GM12891 (cell line): ENCODE results near the gene APOE.

Source experiments
- DNase-seq: peaks from one replicate; pipeline ENCODE4 v3.0.0; 2011; ENCODE audit warnings: low spot score; ENCODE audit not compliant: insufficient read length
- FAIRE-seq: peaks from 2 replicates; lab custom pipeline; 2011; peaks lifted over from hg19 to GRCh38; lab: Jason Lieb, UNC
- PAX5 ChIP-seq: IDR thresholded peaks from 2 replicates; pipeline ENCODE4 v1.6.1; 2011; ENCODE audit warnings: low read length, moderate library complexity, mild to moderate bottlenecking; ENCODE audit not compliant: insufficient read depth, severe bottlenecking
- POLR2A ChIP-seq: IDR thresholded peaks from 2 replicates; pipeline ENCODE4 v1.6.1; 2011; ENCODE audit warnings: low read depth, low read length, control low read depth
- POLR2AphosphoS5 ChIP-seq: IDR thresholded peaks from 2 replicates; pipeline ENCODE4 v1.6.1; 2011; ENCODE audit warnings: low read depth, low read length, control low read depth
- POU2F2 ChIP-seq: IDR thresholded peaks from 2 replicates; pipeline ENCODE4 v1.6.1; 2011; ENCODE audit warnings: low read depth, mild to moderate bottlenecking, control low read depth, low read length, moderate library complexity
- SPI1 ChIP-seq: IDR thresholded peaks from 2 replicates; pipeline ENCODE4 v1.6.1; 2011; ENCODE audit warnings: low read depth, low read length, control low read depth
- TAF1 ChIP-seq: IDR thresholded peaks from 2 replicates; pipeline ENCODE4 v1.6.1; 2011; ENCODE audit warnings: low read depth, low read length, control low read depth

APOE gene

DNA sequence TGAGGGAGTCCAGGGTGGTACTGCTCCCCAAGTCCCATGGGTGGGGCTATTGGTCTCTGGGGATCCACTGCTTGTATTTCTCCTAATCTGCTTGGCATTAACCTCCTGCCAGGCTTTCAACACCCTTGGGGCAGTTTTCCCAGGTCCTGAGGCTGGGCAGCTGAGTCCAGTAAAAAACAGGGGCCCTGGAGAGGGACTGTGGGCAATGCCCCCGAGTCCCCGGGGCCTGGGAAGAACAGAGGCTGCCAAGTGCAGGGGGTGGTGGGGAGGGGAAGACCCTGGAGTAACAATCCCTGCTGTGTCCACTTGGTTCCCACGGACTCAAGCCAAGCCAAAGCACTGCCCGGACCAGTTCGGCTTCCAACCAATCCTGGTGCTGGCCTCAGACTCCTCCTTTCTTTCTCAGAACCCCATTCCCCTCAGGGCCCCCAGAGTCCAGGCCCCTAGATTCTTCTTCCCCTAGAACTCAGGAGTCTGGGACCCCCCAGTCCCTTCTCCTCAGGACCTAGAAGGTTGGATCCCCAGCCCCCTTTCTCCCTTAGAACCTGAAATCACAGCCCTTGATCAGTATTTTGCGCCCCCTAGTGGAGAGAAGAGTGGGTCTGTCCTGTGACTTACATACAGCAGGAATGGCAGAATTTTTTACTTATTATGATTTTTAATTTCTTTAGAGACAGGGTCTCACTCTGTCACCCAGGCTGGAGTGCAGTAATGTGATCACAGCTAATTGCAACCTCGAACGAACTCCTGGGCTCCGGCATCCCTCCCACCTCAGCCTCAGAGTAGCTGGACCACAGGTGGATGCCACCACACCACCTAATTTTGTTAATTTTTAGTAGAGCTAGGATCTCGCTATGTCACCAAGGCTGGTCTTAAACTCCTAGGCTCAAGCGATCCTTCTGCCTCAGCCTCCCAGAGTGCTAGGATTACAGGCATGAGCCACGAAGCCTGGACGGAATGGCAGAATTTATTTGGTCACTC is 45.9 kb downstream of the APOE start:
- DNase-seq (peak; percentile 59), FAIRE-seq (no peak)
- TF ChIP-seq POLR2A (no peak), PAX5 (no peak), POU2F2 (no peak), POLR2AphosphoS5 (no peak), TAF1 (no peak), SPI1 (no peak)

DNA sequence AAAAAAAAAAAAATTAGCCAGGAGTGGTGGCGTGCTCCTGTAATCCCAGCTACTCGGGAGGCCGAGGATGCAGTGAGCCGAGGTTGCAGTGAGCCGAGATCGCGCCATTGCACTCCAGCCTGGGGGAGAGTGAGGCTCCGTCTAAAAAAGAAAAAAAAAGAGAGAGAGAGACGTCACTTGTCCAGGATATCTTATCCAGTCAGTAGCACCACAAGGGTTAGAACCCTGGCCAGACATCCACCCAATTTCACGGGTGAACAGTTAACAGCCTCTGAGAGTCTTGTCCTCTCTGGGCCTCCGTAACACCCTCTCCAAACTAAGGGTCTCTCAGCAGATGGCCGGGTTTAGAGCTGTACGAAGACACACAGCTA is 48.7 kb downstream of the APOE start:
- TF ChIP-seq PAX5 (no peak), POLR2A (no peak), POU2F2 (no peak), SPI1 (no peak), POLR2AphosphoS5 (no peak), TAF1 (no peak)
- no peak for FAIRE-seq
- no peak for DNase-seq

DNA sequence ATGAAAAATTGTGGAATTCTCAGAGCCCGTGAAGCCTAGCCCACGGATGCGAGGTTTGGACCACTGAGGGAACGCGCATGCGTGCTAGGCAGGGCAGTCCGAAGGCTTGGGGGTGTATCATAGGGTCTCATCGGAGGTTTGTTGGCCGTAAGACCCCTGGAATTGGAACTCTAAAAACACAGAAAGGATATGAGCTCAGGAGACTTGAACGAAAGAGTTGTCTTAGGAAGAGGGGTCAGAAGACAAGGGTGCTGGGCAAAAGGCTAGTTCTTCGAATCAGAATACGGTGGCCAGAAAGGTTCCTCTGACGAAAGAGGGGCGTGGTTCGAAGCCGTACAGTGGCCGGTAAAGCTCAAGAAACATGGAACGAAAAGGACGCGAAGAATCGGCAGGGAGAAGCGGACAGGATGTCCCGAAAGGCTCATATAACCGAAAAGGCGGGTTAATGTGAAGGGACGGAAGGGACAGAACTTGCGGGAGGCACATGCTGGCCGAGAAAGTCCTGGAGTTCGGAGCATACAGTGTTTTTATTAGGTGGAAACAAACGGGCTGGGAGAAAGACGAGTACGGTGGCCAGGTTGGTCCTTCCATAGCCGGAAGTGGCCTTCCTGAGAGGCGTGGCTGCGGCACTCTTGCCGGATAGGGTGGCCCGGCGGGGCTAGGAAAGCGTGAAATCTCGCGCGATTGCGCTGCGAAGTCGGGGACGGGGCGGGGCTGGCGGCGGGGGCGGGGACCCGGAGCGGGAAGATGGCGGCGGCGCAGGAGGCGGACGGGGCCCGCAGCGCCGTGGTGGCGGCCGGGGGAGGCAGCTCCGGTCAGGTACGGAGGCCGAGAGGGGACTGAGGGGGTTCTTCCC is 49.3 kb downstream of the APOE start, which contains the start of gene CLPTM1:
TSS of gene CLPTM1 (plus strand) at position 732 of the 856 bp plus-strand sequence. CDS start at position 748, 16 bp downstream.
- TF ChIP-seq POLR2AphosphoS5, result peak; percentile 83
- TF ChIP-seq SPI1, result no peak
- peak; percentile 72 for TF ChIP-seq POLR2A
- TF ChIP-seq TAF1, result peak; percentile 47; the same call in 1 of the 2 replicates
- TF ChIP-seq PAX5, result peak; percentile 96
- DNase-seq (peak; percentile 89), FAIRE-seq (peak; percentile 95)

DNA sequence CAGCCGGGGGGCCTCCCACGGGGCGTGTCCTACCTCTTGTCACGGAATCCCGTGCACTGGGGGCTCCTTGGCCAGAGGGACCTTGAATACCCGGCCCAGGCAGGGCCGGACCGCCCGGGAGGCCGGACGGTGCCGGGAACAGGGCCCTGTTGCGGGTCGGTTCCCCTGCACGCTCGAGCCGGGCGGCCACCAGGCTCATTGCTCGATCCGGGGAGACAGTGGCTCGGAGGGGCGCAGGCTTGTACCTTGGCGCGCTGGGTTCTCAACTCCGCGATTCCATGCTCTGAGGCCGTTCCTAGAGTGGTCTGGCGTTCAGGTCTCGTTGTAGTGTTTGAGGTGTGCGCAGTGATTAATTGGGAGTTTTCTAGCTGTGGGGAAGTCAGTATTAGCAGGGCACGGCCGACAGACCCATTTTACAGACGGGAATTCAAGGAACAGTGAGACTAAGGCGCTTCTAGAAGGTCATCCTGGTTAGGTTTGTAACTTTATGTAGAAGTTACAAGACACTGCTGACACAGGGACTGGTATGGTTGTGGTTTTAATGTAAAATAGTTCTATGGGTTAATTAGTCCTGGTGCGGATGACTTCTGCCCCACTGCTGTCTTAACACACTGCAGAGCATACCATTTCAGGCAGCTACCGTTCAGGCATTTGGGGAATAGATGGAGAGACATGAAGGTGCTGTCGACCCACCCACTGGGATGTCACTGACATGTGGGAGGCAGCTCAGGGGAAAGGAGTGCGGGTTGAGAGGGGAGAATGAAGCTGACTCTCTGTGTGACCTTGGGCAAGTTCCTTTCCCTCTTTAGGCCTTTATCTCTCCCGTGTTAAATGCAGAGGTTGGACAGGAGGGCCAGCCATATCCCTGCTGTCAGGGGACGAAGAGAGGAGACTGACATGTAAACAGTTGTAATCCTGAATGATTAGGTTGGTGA is 50.2 kb downstream of the APOE start:
- FAIRE-seq (no peak), DNase-seq (no peak)
- TF ChIP-seq TAF1 (no peak), PAX5 (no peak), SPI1 (no peak), POLR2AphosphoS5 (no peak; the same call in 1 of the 2 replicates), POLR2A (no peak), POU2F2 (no peak)

DNA sequence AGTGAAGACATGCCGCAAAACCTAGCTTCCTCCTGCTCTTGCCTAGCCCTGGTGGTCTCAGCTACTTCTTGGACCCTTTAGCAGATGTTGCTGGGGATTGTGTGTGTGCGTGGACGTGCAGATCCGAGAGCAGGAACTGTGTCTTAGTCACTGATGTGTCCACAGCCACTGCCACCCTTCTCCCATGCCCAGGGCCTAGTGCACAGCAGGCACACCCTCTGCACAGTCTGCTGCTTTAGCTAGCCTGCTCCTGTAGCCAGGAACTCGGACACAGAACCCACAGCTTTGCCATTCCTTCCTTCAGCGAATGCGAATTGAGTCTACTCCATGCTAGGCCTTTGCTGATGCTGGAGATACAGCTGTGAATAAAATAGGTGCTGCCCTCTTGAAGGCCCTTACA is 51.9 kb downstream of the APOE start:
- DNase-seq (no peak), FAIRE-seq (no peak)
- TF ChIP-seq POLR2A (no peak), PAX5 (no peak), POLR2AphosphoS5 (no peak), POU2F2 (no peak), SPI1 (no peak), TAF1 (no peak)

DNA sequence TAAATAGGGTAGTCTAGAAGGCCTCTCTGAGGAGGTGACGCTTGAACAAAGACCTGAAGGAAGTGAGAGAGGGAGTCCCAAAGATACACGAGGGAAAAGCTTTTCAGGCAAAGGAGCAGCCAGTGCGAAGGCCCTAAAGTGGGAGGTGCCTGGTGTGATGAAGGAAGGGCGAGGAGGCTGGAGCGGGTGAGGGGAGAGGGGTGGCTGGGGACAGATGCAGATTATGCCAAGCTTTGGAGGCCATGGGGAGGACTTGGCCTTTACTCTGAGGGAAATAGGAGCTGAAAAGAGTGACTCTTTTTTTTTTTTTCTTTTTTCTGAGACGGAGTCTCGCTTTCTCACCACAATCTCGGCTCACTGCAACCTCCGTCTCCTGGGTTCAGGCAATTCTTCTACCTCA is 52.5 kb downstream of the APOE start:
- DNase-seq (no peak), FAIRE-seq (no peak)
- TF ChIP-seq TAF1 (no peak), PAX5 (no peak), POLR2A (no peak), POLR2AphosphoS5 (no peak), SPI1 (no peak), POU2F2 (no peak)
